SK-N-MC (cell line): ENCODE data around the gene KANK3.

ENCODE experiments used
- EZH2 ChIP-seq: fragments of 200-600 bp; sonication (generic); IDR thresholded peaks from one replicate; pipeline ENCODE4 v1.6.1; 2017; ENCODE audit warnings: antibody characterized with exemption
- POLR2AphosphoS5 ChIP-seq: IDR thresholded peaks from 2 replicates; pipeline ENCODE4 v1.6.1; 2012; ENCODE audit warnings: mild to moderate bottlenecking, low read depth, low read length, borderline replicate concordance

GRCh38 chr19:8307400-8307964 lies 35.6 kb downstream of the KANK3 start:
- TF ChIP-seq POLR2AphosphoS5 (no peak), EZH2 (no peak)
